GM19023 (cell line): ENCODE results near the gene ST6GALNAC4.

Experiments used
- ATAC-seq: cut with Tn5 transposase; IDR thresholded peaks from one replicate; pipeline ENCODE4 v1.9.1; 2021; ENCODE audit warnings: mild to moderate bottlenecking, moderate library complexity; ENCODE audit not compliant: unreplicated experiment

Gene ST6GALNAC4

GRCh38 chr9:127915801-127916719 lies 781 bp downstream of the ST6GALNAC4 start:
- ATAC-seq, result peak; percentile 1

GRCh38 chr9:127915325-127915752 lies 1.5 kb downstream of the ST6GALNAC4 start:
- no peak for ATAC-seq

GRCh38 chr9:127913682-127914081 lies 3.2 kb downstream of the ST6GALNAC4 start:
- no peak for ATAC-seq

- ATAC-seq, result no peak
These were observed 4.0 kb downstream of the ST6GALNAC4 start for GRCh38 chr9:127912882-127913281.

- no peak for ATAC-seq
These were observed 4.5 kb downstream of the ST6GALNAC4 start for GRCh38 chr9:127912296-127912695.

- ATAC-seq, result no peak
These were observed 6.1 kb downstream of the ST6GALNAC4 start for GRCh38 chr9:127910613-127911205.

GRCh38 chr9:127909839-127910273 lies 7.0 kb downstream of the ST6GALNAC4 start:
- no peak for ATAC-seq

- no peak for ATAC-seq
These were observed 8.2 kb downstream of the ST6GALNAC4 start for GRCh38 chr9:127908660-127908926.

- no peak for ATAC-seq
These were observed 8.8 kb downstream of the ST6GALNAC4 start for GRCh38 chr9:127907867-127908659.

- ATAC-seq, result no peak
These were observed 11.1 kb downstream of the ST6GALNAC4 start for GRCh38 chr9:127905788-127906191.

- ATAC-seq, result no peak
These were observed 11.7 kb downstream of the ST6GALNAC4 start for GRCh38 chr9:127905004-127905728.

- ATAC-seq, result no peak
These were observed 12.3 kb downstream of the ST6GALNAC4 start for GRCh38 chr9:127904561-127905003.

- ATAC-seq, result no peak
These were observed 13.0 kb downstream of the ST6GALNAC4 start for GRCh38 chr9:127903557-127904475.

GRCh38 chr9:127899128-127899943 lies 17.5 kb downstream of the ST6GALNAC4 start, which contains the start of gene ST6GALNAC6:
Gene ST6GALNAC6, minus strand, starts transcription at chr9:127899603. Its CDS starts 1,622 bp downstream, at chr9:127897981.
- peak; percentile 63 for ATAC-seq

GRCh38 chr9:127898433-127899127 lies 18.3 kb downstream of the ST6GALNAC4 start:
- peak; percentile 24 for ATAC-seq

- no peak for ATAC-seq
These were observed 19.6 kb downstream of the ST6GALNAC4 start for GRCh38 chr9:127897193-127897692.

GRCh38 chr9:127896395-127897192 lies 20.2 kb downstream of the ST6GALNAC4 start:
- ATAC-seq, result no peak
